Mononuclear cell (primary cell): Measurements from ENCODE around the gene KIAA1671. TPM values are rescaled to one million over a fixed set of nuclear protein-coding genes. Genes with fewer than 3 reads are reported as not detected.

ENCODE experiments used
- H3K27me3 ChIP-seq: 2 replicates; pipeline ENCODE4 v1.6.0; 2011; ENCODE audit warnings: low read length, control low read depth; ENCODE audit not compliant: insufficient read depth
- H3K4me1 ChIP-seq: 2 replicates; pipeline ENCODE4 v1.5.1; 2011; ENCODE audit warnings: mild to moderate bottlenecking, low read length, control low read depth; ENCODE audit not compliant: insufficient read depth
- H3K4me3 ChIP-seq: 2 replicates; pipeline ENCODE4 v1.5.1; 2011; ENCODE audit warnings: mild to moderate bottlenecking, low read length, moderate library complexity
- H3K9me3 ChIP-seq: 2 replicates; pipeline ENCODE4 v1.5.1; 2011; ENCODE audit warnings: low read depth, mild to moderate bottlenecking, control low read depth, low read length
- total RNA-seq: library from RNA; depleted of rRNA; stranded (reverse); fragments of >200 nt; gene quantifications from one replicate; pipeline ENCODE4 v1.2.3, GENCODE V29; 2012

The KIAA1671 gene
- total RNA-seq, 1 donor: 0.31 TPM

DNA sequence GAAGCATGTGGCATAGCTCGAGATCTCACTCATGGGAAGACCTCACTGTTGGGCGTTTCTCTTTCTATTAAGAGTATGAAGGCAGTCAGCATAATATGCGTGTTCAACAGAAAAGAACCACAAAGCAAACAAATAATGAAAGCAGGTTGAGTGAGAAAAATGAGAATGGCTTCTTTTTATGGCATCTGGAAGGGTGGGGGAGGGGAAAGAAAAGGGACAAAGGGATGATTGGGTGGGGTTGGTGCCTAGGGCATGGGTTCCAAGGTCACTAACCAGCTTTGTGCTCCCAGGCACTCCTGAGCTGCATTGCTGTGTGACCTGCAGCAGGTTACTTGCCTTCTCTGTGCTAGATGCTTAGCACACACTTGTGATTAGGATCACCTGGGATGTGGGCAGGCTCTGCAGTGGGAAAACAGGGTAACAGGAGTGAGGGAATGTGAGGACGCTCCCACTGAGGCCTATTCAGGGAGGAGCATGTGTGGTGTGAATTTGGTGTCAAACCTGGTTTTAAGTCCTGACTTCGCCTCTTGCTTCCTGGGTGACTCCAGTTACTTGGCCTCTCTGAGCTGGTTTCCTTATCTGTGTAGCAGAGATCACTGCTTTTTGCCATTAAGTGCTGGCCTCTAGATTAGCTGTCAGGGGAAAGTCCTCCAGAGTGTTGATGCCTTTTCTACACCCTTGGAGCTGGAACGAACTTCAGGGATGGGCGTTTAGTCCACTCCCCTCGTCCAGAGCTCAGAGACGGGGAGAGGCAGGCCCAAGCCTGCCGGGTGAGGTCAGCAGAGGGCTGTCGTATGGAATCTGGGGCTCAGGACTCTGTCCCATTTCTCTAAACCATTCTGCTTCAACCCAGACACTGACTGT lies 74.8 kb downstream of the KIAA1671 start:
- Histone ChIP-seq H3K27me3 (no peaks in the 10 kb centered on the region), H3K9me3 (no peaks in the 10 kb centered on the region), H3K4me3 (no peak overlapping the region), H3K4me1 (no peaks in the 10 kb centered on the region)

GRCh38 chr22:25027959-25028840 lies 75.7 kb downstream of the KIAA1671 start:
- Histone ChIP-seq H3K9me3 (no peaks in the 10 kb centered on the region), H3K27me3 (no peaks in the 10 kb centered on the region), H3K4me1 (no peaks in the 10 kb centered on the region)

GRCh38 chr22:25028841-25029141 lies 76.3 kb downstream of the KIAA1671 start:
- H3K4me3 ChIP-seq: no peak overlapping the region
- H3K4me1 ChIP-seq: no peaks in the 10 kb centered on the region
- H3K27me3 ChIP-seq: no peaks in the 10 kb centered on the region
- no peaks in the 10 kb centered on the region for H3K9me3 ChIP-seq

More at GRCh38 chr22:25027959-25028840, 75.7 kb downstream of the KIAA1671 start:
- H3K4me3 ChIP-seq: no peak overlapping the region

- H3K4me1 ChIP-seq: no peaks in the 10 kb centered on the region
- no peaks in the 10 kb centered on the region for H3K27me3 ChIP-seq
- H3K4me3 ChIP-seq: no peak overlapping the region
- no peaks in the 10 kb centered on the region for H3K9me3 ChIP-seq
Measured at GRCh38 chr22:25029181-25029580, 76.7 kb downstream of the KIAA1671 start.

DNA sequence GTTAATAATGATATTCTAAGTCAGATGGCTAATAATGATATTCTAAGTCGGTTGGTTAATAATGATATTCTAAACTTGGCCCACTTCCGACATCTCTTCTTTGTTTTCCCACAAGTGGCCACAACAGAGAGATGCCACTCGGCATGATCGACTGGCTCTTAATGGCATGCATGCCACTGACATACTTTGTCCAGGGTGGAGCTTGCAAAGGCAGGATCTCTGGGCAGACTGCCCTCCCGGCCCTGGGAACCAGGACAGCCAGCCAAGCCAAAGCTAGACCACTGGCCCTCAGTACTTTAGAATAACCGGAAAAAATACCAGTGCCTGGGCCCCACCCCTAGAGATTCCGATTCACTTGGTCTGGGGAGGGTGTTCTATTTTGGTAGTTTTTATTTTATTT lies 78.1 kb downstream of the KIAA1671 start:
- no peak overlapping the region for H3K4me3 ChIP-seq
- H3K9me3 ChIP-seq: no peaks in the 10 kb centered on the region
- H3K27me3 ChIP-seq: no peaks in the 10 kb centered on the region
- H3K4me1 ChIP-seq: no peaks in the 10 kb centered on the region

DNA sequence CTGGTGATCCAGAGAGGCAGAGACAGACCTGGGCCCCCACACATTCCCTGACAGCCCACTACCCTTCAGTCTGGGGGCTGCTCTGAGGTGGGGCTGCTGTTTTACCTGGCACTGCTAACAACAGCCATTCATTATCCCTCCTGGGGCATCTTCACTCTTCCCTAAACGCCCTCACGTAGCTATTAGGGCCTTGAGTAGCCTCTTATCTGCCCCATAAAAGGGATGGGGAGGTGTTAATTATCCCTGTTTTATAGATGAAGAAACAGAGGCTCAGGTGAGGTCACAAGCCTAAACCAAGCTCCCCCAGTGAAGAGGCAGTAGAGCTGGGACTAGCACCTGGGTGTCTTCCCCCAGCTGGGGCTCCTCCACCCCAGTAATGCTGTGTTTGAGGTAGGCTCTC lies 79.5 kb downstream of the KIAA1671 start:
- Histone ChIP-seq H3K27me3 (no peaks in the 10 kb centered on the region), H3K4me1 (no peaks in the 10 kb centered on the region), H3K9me3 (no peaks in the 10 kb centered on the region), H3K4me3 (no peak overlapping the region)

GRCh38 chr22:25035715-25036114 lies 83.2 kb downstream of the KIAA1671 start:
- Histone ChIP-seq H3K27me3 (no peaks in the 10 kb centered on the region), H3K4me1 (no peaks in the 10 kb centered on the region), H3K9me3 (no peaks in the 10 kb centered on the region), H3K4me3 (no peak overlapping the region)

DNA sequence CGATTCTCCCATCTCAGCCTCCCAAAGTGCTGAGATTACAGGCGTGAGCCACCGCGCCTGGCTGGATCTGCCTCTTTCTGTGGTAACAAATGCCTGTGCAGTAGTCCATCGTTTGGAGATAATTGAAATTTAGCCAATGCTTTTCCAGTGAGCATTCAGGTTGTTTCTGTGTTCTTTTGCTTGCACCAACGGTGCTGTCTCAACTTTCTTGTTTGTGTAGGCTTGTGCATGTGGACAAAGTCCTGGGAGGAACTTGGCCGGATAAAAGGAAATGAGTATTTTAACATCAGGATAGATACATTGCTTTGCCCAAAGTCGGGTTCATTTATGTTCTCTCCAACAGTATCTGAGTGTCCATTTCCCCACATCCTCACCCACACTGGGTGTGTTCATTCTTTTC lies 85.7 kb downstream of the KIAA1671 start:
- Histone ChIP-seq H3K4me1 (no peaks in the 10 kb centered on the region), H3K27me3 (no peaks in the 10 kb centered on the region)

DNA sequence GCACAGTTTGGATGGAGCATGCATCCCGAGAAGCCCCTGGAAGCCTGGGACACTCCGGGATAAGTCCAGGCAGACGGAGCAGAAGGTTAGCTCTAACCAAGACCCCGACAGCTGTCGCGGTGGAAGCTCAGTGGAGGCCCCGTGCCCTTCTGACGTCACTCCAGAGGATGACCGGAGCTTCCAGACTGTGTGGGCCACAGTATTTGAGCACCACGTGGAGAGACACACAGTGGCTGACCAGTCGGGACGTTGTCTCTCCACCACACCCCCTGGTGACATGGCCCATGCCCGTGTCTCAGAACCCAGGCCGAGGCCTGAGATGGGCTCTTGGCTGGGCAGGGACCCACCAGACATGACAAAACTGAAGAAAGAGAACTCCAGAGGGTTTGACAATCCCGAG lies 86.3 kb downstream of the KIAA1671 start:
- Histone ChIP-seq H3K9me3 (no peaks in the 10 kb centered on the region), H3K4me3 (no peak overlapping the region), H3K4me1 (no peaks in the 10 kb centered on the region), H3K27me3 (no peaks in the 10 kb centered on the region)

More for the DNA sequence above, 85.7 kb downstream of the KIAA1671 start:
- Histone ChIP-seq H3K9me3 (no peaks in the 10 kb centered on the region), H3K4me3 (no peak overlapping the region)

DNA sequence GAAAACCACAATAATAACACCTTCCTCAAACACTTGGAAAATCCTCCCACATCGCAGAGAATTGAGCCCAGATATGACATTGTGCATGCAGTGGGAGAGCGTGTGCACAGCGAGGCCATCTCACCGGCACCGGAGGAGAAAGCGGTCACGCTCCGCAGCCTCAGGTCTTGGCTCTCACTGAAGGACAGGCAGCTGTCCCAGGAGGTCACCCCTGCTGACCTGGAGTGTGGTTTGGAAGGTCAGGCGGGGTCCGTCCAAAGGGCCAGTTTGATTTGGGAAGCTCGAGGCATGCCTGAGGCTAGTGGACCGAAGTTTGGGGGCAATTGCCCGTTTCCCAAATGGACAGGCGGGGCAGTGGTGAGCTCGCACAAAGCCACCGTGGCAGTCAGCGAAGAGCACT lies 86.7 kb downstream of the KIAA1671 start:
- H3K27me3 ChIP-seq: no peaks in the 10 kb centered on the region
- H3K4me3 ChIP-seq: no peak overlapping the region
- H3K4me1 ChIP-seq: no peaks in the 10 kb centered on the region
- no peaks in the 10 kb centered on the region for H3K9me3 ChIP-seq

DNA sequence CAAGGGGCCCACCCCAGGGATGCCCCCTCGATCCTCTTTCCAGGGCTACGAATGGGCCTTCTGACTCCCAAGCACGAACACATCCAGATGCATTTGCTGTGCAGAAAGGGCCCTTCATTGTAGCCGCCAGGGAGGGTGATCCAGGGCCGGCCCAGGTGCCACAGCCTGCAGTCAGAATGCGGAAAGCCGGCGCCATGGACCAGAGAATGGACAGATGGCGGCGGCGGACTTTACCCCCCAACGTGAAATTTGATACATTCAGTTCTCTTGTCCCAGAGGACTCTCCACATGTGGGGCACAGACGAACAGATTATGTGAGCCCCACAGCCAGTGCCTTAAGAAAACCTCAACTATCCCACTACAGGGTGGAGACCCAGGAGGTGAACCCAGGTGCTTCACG lies 87.2 kb downstream of the KIAA1671 start:
- Histone ChIP-seq H3K27me3 (no peaks in the 10 kb centered on the region), H3K4me3 (no peak overlapping the region), H3K9me3 (no peaks in the 10 kb centered on the region), H3K4me1 (no peaks in the 10 kb centered on the region)

DNA sequence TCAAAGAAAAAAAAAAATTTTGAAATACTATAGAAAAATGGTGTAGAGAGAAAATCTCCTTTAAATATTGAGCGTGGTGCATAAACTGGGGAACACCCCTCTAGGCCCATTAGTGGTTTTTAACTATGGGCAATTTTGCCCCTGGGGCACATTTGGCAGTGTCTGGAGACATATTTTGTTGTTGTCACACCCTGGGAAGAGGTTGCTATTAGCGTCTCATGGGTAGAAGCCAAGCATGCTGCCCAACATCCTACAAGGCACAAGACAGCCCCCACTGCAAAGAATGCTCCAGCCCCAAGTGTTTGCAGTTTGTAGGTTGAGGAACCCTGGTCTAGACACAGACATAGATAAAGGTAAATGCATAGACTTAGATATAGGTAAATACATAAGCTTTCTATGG lies 92.6 kb downstream of the KIAA1671 start:
- Histone ChIP-seq H3K27me3 (no peaks in the 10 kb centered on the region), H3K4me3 (no peak overlapping the region), H3K9me3 (no peaks in the 10 kb centered on the region), H3K4me1 (no peaks in the 10 kb centered on the region)

- no peaks in the 10 kb centered on the region for H3K9me3 ChIP-seq
- no peaks in the 10 kb centered on the region for H3K4me1 ChIP-seq
- no peaks in the 10 kb centered on the region for H3K27me3 ChIP-seq
- no peak overlapping the region for H3K4me3 ChIP-seq
Measured at GRCh38 chr22:25048071-25048470, 95.6 kb downstream of the KIAA1671 start.

DNA sequence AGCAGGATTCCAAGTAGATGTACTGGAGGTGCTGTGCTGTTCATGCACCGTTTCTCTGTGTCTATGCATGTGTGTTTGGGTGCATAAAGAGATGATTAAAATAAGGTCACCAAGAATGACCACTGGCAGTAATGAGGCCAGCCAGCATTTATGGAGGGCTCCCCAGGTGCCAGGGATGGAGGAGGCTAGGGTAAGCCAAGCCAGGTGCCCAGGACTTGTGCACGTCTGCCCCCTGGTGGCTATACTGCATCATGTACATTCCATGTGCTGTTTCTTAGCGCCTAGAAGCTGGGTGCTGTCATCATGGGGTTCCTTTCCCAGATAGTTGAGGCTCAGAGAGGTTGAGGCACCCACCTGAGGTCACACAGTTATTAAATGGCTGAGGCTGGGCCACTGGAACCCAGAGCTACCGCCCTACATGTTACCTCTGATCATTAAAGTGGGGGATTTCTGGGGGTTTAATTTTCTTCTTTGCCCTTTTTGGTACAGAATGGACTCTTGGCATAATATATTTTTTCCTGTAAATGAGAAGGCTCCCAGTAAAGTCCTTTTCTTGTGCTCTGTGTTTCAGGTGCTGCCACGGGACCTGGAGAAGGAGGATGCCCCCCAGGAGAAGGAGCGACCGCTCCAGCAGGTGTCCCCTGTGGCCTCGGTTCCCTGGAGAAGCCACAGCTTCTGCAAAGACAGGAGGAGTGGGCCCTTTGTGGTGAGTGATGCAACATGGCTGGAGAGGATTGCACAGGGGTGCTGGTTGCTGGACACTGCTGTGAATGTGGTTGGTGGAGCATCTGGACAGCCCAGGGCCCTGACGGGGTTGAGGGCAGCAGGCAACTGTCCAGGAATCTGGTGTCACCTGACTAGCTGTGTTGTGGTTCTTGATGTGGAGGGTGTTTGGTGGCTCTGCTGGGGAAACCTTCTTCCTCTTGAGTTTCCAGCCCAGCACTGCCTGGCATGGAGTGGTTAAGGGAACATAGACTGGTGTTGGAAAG lies 96.4 kb downstream of the KIAA1671 start:
- H3K4me3 ChIP-seq: no peak overlapping the region
- H3K27me3 ChIP-seq: no peaks in the 10 kb centered on the region
- no peaks in the 10 kb centered on the region for H3K4me1 ChIP-seq

More for the DNA sequence above, 96.4 kb downstream of the KIAA1671 start:
- no peaks in the 10 kb centered on the region for H3K9me3 ChIP-seq
